Measurements from ENCODE around the gene MROH2A. TPM values are rescaled to one million over a fixed set of nuclear protein-coding genes. Genes with fewer than 3 reads are reported as not detected.

MROH2A gene, protein sequence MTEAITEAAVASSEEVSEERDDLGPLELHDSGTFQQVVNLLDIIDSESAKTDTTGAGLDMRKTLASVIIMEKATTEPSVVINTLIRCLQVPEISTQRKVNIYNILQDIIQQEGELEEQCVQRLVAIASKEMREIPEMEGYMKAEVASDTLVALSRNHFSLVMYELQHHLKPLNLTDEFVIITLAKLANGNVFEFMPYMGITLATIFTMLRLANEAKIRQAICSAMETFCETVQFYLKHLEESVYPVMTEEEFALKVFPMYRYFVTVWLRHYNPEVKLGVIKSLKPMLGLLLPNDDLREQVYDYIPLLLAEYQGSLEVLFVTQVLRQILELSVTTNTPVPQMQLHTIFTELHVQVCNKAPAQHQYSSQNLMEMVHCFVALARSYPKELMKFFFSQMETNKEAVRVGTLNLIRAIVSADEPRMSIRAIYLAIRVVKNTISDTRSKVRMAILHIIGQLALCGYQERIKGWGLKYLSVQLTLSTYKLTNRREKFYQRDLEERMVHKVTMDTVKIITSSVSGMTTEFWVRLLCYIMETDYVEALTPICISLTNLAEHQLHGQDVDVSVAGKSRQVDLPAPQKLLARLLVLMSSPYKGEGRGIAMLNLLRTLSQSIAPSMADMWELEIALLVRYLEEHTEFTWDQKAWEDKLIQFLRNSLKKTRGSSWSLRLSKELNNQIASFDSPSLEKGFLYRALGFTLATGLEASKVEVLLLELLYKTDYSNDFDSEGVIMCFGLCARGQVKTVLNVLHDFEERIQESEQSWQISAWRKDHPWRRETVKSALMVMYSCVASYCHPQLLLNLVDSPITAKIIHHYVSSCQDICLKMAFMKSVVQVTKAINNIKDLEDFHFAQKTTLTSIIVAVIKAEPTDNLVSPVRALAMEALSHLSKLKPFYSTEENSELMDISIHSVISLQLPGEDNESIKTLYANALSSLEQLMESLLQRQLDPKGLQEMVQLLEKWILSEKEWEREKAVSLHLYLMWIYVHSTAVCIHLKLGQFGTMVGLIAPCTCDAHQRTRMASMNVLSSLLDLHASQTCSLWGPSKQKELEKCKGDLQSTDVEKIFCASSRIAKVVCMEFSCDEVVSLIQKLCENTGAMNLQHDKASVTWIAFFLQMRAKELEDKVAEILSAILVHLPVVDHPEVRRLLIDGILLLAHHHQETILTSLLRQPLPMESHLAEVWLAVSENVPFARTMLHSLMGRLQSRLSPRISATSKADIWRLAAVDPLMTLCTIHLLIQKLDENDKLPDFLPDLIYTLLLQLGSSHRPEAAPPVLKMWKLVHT (N-terminal part only)
- total RNA-seq (2021) (0.16 TPM in 1 of 3 replicates, not detected in the others), Bru-seq, nascent RNA (percentile 3 among the genes with signal in this experiment)
- long read RNA-seq, experiment 1 = 0 reads
- long read RNA-seq, experiment 2 = 0 reads
- long read RNA-seq, experiment 3 = 0 reads

- peaks cover 47% of the 10 kb centered on the region for H3K9me3 Mint-ChIP-seq
- ChIA-PET CTCF (no interaction called here), POLR2A (no interaction called here)
- H3K27ac Mint-ChIP-seq = no peak within 1 kb of the TSS
- no peak within 1 kb of the TSS for H3K4me3 Mint-ChIP-seq
- no peak for ATAC-seq
- DNase-seq (ENCODE audit: low spot score) = no peak
- TF ChIP-seq ZNF263 (CRISPR knock-in tag; IDR thresholded peaks at IDR 0.05; ENCODE audit: low read depth) = no peak
- no peak for TF ChIP-seq AFF4 (CRISPR knock-in tag; IDR thresholded peaks at IDR 0.05; ENCODE audit: borderline replicate concordance)
- no peak for TF ChIP-seq GRHL2 (CRISPR knock-in tag; IDR thresholded peaks at IDR 0.05; ENCODE audit: insufficient replicate concordance, severe bottlenecking)
- no peak for TF ChIP-seq ZBTB21 (CRISPR knock-in tag; IDR thresholded peaks at IDR 0.05; ENCODE audit: borderline replicate concordance)
- TF ChIP-seq TCF7 (CRISPR knock-in tag; IDR thresholded peaks at IDR 0.05; ENCODE audit: low read depth) = no peak
- TF ChIP-seq TEAD4 (CRISPR knock-in tag; IDR thresholded peaks at IDR 0.05) = no peak
- no peak for TF ChIP-seq ZNF671 (CRISPR knock-in tag; IDR thresholded peaks at IDR 0.05)
- TF ChIP-seq ZNF416 (CRISPR knock-in tag; IDR thresholded peaks at IDR 0.05) = no peak
- TF ChIP-seq PRRX2 (CRISPR knock-in tag; IDR thresholded peaks at IDR 0.05) = no peak
- no peak for TF ChIP-seq ATF1 (CRISPR knock-in tag; IDR thresholded peaks at IDR 0.05)
- TF ChIP-seq ELF4 (CRISPR knock-in tag; IDR thresholded peaks at IDR 0.05; ENCODE audit: low read depth) = no peak
- TF ChIP-seq SOX15 (CRISPR knock-in tag; IDR thresholded peaks at IDR 0.05) = no peak
- TF ChIP-seq, protein P1, sequence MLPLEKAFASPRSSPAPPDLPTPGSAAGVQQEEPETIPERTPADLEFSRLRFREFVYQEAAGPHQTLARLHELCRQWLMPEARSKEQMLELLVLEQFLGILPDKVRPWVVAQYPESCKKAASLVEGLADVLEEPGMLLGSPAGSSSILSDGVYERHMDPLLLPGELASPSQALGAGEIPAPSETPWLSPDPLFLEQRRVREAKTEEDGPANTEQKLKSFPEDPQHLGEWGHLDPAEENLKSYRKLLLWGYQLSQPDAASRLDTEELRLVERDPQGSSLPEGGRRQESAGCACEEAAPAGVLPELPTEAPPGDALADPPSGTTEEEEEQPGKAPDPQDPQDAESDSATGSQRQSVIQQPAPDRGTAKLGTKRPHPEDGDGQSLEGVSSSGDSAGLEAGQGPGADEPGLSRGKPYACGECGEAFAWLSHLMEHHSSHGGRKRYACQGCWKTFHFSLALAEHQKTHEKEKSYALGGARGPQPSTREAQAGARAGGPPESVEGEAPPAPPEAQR (CRISPR knock-in tag; IDR thresholded peaks at IDR 0.05) = no peak
- no peak for TF ChIP-seq ARID4B (CRISPR knock-in tag; IDR thresholded peaks at IDR 0.05; ENCODE audit: borderline replicate concordance)
- TF ChIP-seq, protein P2, sequence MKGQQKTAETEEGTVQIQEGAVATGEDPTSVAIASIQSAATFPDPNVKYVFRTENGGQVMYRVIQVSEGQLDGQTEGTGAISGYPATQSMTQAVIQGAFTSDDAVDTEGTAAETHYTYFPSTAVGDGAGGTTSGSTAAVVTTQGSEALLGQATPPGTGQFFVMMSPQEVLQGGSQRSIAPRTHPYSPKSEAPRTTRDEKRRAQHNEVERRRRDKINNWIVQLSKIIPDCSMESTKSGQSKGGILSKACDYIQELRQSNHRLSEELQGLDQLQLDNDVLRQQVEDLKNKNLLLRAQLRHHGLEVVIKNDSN (CRISPR knock-in tag; IDR thresholded peaks at IDR 0.05) = no peak
- no peak for TF ChIP-seq GABPB1 (CRISPR knock-in tag; IDR thresholded peaks at IDR 0.05)
- H3K36me3 Mint-ChIP-seq = peaks cover 8% of the 10 kb centered on the region
- no peaks in the 10 kb centered on the region for H3K4me1 Mint-ChIP-seq
- H3K27me3 Mint-ChIP-seq (ENCODE audit: low read depth) = no peaks in the 10 kb centered on the region; the same call in 1 of the 2 replicates
Measured at GRCh38 chr2:233778030-233778429, at the start of gene MROH2A. MROH2A (plus strand) TSS chr2:233778330; CDS start chr2:233779359, 1,029 bp downstream.
